HG03439 (cell line): Measurements from ENCODE around the gene SFN.
"Not testable (repeated sequence)": the region's sequence is repeated elsewhere in the genome, so short reads cannot be mapped to it uniquely, and the experiment has no call there.

Experiments used
- ATAC-seq: cut with Tn5 transposase; IDR thresholded peaks from one replicate; pipeline ENCODE4 v1.9.1; 2021; ENCODE audit warnings: mild to moderate bottlenecking, moderate library complexity; ENCODE audit not compliant: unreplicated experiment

The SFN gene

GRCh38 chr1:26861889-26862378 is 1.0 kb upstream of the SFN start:
- ATAC-seq = no peak

- no peak for ATAC-seq
Measured at GRCh38 chr1:26863685-26864077, 732 bp downstream of the SFN start.

- ATAC-seq = peak; percentile 90
Measured at GRCh38 chr1:26864610-26865480, 1.9 kb downstream of the SFN start.

- not testable (repeated sequence) for ATAC-seq
Measured at GRCh38 chr1:26873097-26873496, 10.1 kb downstream of the SFN start.

GRCh38 chr1:26874896-26875295 is 11.9 kb downstream of the SFN start:
- ATAC-seq = no peak

GRCh38 chr1:26877326-26877725 is 14.4 kb downstream of the SFN start:
- no peak for ATAC-seq

- ATAC-seq = no peak
Measured at GRCh38 chr1:26879793-26880192, 16.8 kb downstream of the SFN start.

GRCh38 chr1:26881611-26882010 is 18.7 kb downstream of the SFN start:
- ATAC-seq = not testable (repeated sequence)

- ATAC-seq = no peak
Measured at GRCh38 chr1:26882696-26883463, 19.9 kb downstream of the SFN start.

- ATAC-seq = no peak
Measured at GRCh38 chr1:26887125-26887524, 24.2 kb downstream of the SFN start.

- no peak for ATAC-seq
Measured at GRCh38 chr1:26888231-26888630, 25.3 kb downstream of the SFN start.

GRCh38 chr1:26889551-26890466 is 26.9 kb downstream of the SFN start, which contains the start of gene GPN2:
GPN2 (minus strand) TSS chr1:26890283; CDS start chr1:26890096, 187 bp downstream.
- ATAC-seq = peak; percentile 81

- ATAC-seq = peak; percentile 15
Measured at GRCh38 chr1:26890467-26890796, 27.5 kb downstream of the SFN start.

- ATAC-seq = no peak
Measured at GRCh38 chr1:26894263-26894662, 31.3 kb downstream of the SFN start.

GRCh38 chr1:26897351-26897750 is 34.4 kb downstream of the SFN start:
- ATAC-seq = no peak

GRCh38 chr1:26900001-26900814 is 37.3 kb downstream of the SFN start, which contains the start of gene GPATCH3:
GPATCH3 (minus strand) TSS chr1:26900467; CDS start chr1:26900442, 25 bp downstream.
- ATAC-seq = peak; percentile 67

- no peak for ATAC-seq
Measured at GRCh38 chr1:26900815-26901511, 38.0 kb downstream of the SFN start.

- no peak for ATAC-seq
Measured at GRCh38 chr1:26907071-26907917, 44.3 kb downstream of the SFN start.
